Skin of body (tissue), 2 donors: Measurements from ENCODE around the gene METRNL. TPM values are rescaled to one million over a fixed set of nuclear protein-coding genes. Genes with fewer than 3 reads are reported as not detected.
"Not testable (repeated sequence)": the region's sequence is repeated elsewhere in the genome, so short reads cannot be mapped to it uniquely, and the experiment has no call there.

ENCODE experiments used
- DNase-seq: peaks from one replicate; lab custom pipeline; 2025; lab: John Stamatoyannopoulos, UW
- total RNA-seq: library from RNA; depleted of rRNA; stranded (reverse); fragments of >200 nt; gene quantifications from one replicate; pipeline ENCODE4 v1.2.3, GENCODE V29; 2014

The METRNL gene
- total RNA-seq, 1 donor from 2014 or later, result 83.2 TPM

- DNase-seq, result no peak
Measured at GRCh38 chr17:83052241-83052564, 27.2 kb upstream of the METRNL start.

GRCh38 chr17:83053021-83053681 is 26.3 kb upstream of the METRNL start:
- DNase-seq, result no peak

GRCh38 chr17:83053739-83054451 is 25.5 kb upstream of the METRNL start:
- no peak for DNase-seq

- no peak for DNase-seq
Measured at GRCh38 chr17:83054518-83055125, 24.8 kb upstream of the METRNL start.

- DNase-seq, result not testable (repeated sequence)
Measured at GRCh38 chr17:83055176-83055575, 24.2 kb upstream of the METRNL start.

GRCh38 chr17:83055911-83056582 is 23.4 kb upstream of the METRNL start:
- DNase-seq, result no peak

- DNase-seq, result no peak
Measured at GRCh38 chr17:83056583-83057396, 22.6 kb upstream of the METRNL start.

GRCh38 chr17:83057397-83057761 is 22.0 kb upstream of the METRNL start:
- DNase-seq, result no peak

GRCh38 chr17:83057793-83058265 is 21.6 kb upstream of the METRNL start:
- no peak for DNase-seq

- no peak for DNase-seq
Measured at GRCh38 chr17:83058266-83058798, 21.1 kb upstream of the METRNL start.

- no peak for DNase-seq
Measured at GRCh38 chr17:83061586-83061985, 17.8 kb upstream of the METRNL start.

- no peak for DNase-seq
Measured at GRCh38 chr17:83062011-83062817, 17.2 kb upstream of the METRNL start.

- DNase-seq, result no peak
Measured at GRCh38 chr17:83062818-83063671, 16.4 kb upstream of the METRNL start.

GRCh38 chr17:83064021-83064731 is 15.2 kb upstream of the METRNL start:
- no peak for DNase-seq

GRCh38 chr17:83064732-83065659 is 14.4 kb upstream of the METRNL start:
- DNase-seq, result no peak

- DNase-seq, result no peak
Measured at GRCh38 chr17:83065660-83066542, 13.5 kb upstream of the METRNL start.

GRCh38 chr17:83066543-83066890 is 12.9 kb upstream of the METRNL start:
- DNase-seq, result not testable (repeated sequence)
